Hematopoietic multipotent progenitor cell (in vitro differentiated cells): ENCODE results near the gene GATAD1. TPM values are rescaled to one million over a fixed set of nuclear protein-coding genes. Genes with fewer than 3 reads are reported as not detected.
"Not testable (repeated sequence)": the region's sequence is repeated elsewhere in the genome, so short reads cannot be mapped to it uniquely, and the experiment has no call there.

Source experiments
- DNase-seq, 3 donors: peaks; one replicate each; pipeline ENCODE4 v3.0.0-alpha.2; 2011 to 2015; ENCODE audit warnings: low read depth in 2 of 3, low spot score in 2 of 3
- total RNA-seq: library from RNA; depleted of rRNA; stranded (reverse); fragments of >200 nt; gene quantifications from one replicate; pipeline ENCODE4 v1.2.3, GENCODE V29; 2012

Gene GATAD1
- total RNA-seq, 1 donor, result 17.8 TPM

GRCh38 chr7:92435542-92435941 is 11.7 kb upstream of the GATAD1 start:
- DNase-seq, result no peak

GRCh38 chr7:92436612-92437445 is 10.5 kb upstream of the GATAD1 start:
- no peak for DNase-seq

GRCh38 chr7:92437956-92438491 is 9.3 kb upstream of the GATAD1 start:
- no peak for DNase-seq

- DNase-seq, result peak in 1 of 3 donors; percentile 31
Measured at GRCh38 chr7:92442720-92443119, 4.6 kb upstream of the GATAD1 start.

DNA sequence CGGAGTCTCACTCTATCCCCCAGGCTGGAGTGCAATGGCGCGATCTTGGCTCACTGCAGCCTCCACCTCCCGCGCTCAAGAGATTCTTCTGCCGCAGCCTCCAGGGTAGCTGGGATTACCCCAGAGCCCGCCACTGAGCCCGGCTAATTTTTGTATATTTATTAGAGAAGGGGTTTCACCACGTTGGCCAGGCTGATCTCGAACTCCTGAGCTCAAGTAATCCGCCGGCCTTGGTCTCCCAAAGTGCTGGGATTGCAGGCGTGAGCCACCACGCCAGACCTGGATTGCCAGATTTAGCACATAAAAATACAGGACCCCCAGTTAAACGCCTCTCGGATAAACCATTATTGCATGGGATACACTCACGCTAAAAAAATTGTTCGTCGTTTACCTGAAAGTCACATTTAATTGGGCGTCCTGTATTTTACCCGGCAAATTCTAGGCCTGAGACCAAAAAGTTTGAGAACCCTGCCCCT is 375 bp upstream of the GATAD1 start:
- DNase-seq, result peak in 1 of 3 donors; percentile 91

- DNase-seq, result peak; percentile 61 to 86 (median 80)
Measured at GRCh38 chr7:92448205-92448747, 994 bp downstream of the GATAD1 start.

DNA sequence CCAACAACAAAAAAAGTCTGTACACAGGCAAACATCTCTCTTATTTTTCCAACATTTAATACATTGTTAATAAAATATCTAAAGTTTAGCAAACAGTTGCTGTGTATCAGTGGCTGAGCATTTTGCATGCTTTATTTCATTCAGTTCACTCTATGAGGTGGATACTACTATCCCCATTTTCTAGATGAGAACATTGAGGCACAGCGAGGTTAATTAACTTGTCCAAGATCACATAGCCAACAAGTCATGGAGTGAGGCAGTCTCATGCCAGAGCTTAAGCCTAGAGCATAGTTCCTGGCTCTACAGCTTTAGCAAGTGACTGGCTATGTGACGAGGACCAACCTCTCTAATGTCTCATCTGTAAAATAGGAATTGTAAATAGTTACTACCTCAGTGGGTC is 4.4 kb downstream of the GATAD1 start:
- DNase-seq, result no peak

GRCh38 chr7:92456236-92456635 is 9.0 kb downstream of the GATAD1 start:
- DNase-seq, result no peak

DNA sequence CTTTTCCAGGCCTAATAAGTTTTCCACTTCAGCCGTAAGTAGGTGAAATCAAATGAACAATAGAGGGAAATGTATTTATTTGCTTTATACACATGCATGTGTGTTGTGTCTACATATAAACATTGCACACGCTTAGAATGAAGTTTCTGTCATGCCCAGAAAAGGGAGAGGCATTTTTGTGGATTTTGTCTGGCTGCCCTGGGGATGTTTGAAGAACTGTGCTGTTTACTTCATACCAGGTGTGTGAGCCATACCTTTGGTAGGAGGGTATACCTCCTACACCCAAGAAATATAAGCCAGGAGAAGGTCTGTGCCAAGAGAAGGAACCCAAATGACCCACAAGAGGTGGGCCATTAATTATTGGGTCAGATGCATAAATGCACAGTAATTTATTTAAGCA is 12.8 kb downstream of the GATAD1 start:
- no peak for DNase-seq

DNA sequence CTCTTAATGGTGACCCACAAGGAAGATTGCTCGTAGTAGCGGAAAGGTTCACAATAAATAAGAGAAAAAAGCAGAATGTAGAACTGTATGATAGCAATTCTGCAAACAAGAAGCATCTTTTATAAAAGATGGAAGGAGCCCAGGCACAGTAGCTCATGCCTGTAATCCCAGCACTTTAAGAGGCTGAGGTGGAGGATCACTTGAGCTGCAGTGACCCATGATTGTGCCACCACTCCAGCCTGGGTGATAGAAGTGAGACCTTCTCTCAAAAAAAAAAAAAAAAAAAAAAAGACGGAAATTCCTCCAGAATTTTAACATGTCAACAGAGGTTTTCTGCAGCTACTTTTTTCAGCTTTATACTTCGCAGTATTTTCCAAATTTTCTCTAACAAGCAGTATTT is 13.2 kb downstream of the GATAD1 start:
- DNase-seq, result no peak

- peak in 2 of 3 donors; percentile 36 to 66 for DNase-seq
Measured at GRCh38 chr7:92461027-92462003, 14.0 kb downstream of the GATAD1 start.

- DNase-seq, result no peak
Measured at GRCh38 chr7:92462560-92462959, 15.3 kb downstream of the GATAD1 start.

GRCh38 chr7:92464515-92464914 is 17.2 kb downstream of the GATAD1 start:
- DNase-seq, result no peak

- DNase-seq, result no peak
Measured at GRCh38 chr7:92466682-92467081, 19.4 kb downstream of the GATAD1 start.

GRCh38 chr7:92468589-92468988 is 21.3 kb downstream of the GATAD1 start:
- not testable (repeated sequence) for DNase-seq

- DNase-seq, result not testable (repeated sequence)
Measured at GRCh38 chr7:92473989-92474388, 26.7 kb downstream of the GATAD1 start.

GRCh38 chr7:92475261-92475770 is 28.0 kb downstream of the GATAD1 start:
- DNase-seq, result not testable (repeated sequence)

DNA sequence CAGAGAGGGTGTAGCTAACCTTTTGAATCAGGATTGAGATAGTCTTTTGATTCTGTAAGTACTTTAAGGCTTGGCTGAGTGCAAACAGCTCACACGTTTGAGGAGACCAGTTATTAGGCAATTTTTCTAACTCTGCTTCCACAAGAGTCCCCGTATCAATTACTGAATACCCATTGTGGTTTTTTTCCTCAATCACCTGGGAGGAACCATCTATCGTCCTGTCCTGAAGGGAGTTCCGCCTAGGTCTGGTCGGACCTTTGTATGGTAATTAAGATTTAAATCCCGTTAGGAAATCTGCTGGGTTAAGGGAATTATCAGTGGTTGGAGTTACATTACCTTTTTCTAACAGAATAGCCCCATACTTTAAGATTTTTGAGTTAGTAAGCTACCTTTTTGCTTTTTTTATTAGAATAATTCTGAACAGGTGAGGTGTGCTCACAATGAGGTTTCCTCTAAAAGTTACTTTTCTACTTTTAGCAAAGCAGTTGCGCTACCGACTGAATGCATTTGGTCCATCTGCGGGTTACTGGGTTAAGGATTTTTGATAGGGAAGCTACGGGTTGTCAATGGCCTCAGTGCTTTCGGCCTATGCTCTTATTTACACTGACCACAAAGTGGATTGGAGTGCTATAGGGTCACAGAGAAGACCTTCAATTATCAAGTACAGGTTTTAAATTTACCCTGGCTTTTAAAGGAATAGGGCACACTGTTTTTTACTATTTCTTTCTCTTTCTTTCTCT is 28.7 kb downstream of the GATAD1 start:
- not testable (repeated sequence) for DNase-seq

DNA sequence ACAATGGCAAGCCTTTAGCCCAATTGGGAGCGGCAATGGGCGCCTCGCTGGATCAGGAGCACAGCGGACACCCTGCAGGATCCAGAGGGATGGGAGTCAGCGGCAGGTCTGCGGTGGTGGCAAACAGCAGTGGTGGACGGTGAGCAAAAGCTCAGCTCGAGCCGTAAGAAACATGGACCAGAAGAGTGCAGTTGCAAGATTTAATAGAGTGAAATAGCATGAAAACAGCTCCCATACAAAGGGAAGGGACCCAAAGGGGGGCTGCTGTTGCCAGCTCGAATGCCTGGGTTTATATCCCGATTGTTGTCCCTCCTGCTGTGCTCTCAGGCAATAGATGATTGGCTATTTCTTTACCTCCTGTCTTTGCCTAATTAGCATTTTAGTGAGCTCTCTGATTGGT is 30.4 kb downstream of the GATAD1 start, which contains the start of gene ERVW-1:
ERVW-1 (minus strand) TSS at position 266 of the 400 bp plus-strand sequence. CDS start 7,565 bp downstream, outside the sequence.
- not testable (repeated sequence) for DNase-seq

DNA sequence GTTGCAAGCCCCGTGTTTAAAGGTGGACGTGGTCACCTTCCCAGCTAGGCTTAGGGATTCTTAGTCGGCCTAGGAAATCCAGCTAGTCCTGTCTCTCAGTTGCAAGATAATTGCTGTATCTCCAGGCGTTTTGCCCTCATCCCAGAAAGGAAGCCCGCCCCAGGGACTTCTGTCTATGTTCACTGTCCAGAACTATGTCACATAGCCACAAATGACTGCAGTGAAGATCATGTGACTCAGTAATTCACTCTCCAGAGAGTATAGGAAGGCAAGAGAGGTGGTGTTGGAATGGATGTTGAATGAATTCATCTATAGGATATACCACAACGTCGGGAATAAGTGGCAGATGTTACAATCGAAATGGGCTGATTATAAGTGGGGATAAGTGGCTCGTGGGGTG is 30.8 kb downstream of the GATAD1 start:
- DNase-seq, result no peak
